D721Med (cell line): Measurements from ENCODE around the gene ADD2.

ENCODE experiments used
- DNase-seq: peaks from one replicate; pipeline ENCODE4 v3.0.0; 2011; ENCODE audit warnings: low spot score; ENCODE audit not compliant: insufficient read length
- FAIRE-seq: peaks from 2 replicates; lab custom pipeline; 2011; peaks lifted over from hg19 to GRCh38; lab: Jason Lieb, UNC
- TF ChIP-seq, protein P1 (sequence below): IDR thresholded peaks from 2 replicates; pipeline ENCODE4 v1.5.1; 2012; ENCODE audit warnings: mild to moderate bottlenecking, control low read depth; ENCODE audit not compliant: insufficient read depth; ENCODE audit errors: missing control alignments

ADD2 gene

DNA sequence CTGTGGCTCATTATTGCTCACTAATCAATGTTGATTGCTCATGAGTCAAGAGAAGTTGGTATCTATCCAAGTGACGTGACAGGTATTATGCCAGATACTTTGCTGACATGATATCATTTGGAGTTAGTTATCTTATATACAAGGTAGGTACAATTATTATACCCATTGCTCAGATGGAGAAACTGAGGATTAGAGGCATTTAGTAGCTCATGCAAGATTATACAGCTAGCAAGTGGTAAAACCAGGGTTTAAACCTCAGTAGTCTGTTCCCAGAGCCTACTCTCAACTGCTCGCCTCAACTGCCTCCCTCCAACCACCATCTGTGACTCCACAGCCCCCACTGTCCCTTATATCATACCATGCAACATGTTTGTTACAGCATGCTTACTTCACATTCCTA is 16.3 kb upstream of the ADD2 start:
- no peak for FAIRE-seq
- no peak for DNase-seq
- TF ChIP-seq, protein P1, sequence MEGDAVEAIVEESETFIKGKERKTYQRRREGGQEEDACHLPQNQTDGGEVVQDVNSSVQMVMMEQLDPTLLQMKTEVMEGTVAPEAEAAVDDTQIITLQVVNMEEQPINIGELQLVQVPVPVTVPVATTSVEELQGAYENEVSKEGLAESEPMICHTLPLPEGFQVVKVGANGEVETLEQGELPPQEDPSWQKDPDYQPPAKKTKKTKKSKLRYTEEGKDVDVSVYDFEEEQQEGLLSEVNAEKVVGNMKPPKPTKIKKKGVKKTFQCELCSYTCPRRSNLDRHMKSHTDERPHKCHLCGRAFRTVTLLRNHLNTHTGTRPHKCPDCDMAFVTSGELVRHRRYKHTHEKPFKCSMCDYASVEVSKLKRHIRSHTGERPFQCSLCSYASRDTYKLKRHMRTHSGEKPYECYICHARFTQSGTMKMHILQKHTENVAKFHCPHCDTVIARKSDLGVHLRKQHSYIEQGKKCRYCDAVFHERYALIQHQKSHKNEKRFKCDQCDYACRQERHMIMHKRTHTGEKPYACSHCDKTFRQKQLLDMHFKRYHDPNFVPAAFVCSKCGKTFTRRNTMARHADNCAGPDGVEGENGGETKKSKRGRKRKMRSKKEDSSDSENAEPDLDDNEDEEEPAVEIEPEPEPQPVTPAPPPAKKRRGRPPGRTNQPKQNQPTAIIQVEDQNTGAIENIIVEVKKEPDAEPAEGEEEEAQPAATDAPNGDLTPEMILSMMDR: no peak

DNA sequence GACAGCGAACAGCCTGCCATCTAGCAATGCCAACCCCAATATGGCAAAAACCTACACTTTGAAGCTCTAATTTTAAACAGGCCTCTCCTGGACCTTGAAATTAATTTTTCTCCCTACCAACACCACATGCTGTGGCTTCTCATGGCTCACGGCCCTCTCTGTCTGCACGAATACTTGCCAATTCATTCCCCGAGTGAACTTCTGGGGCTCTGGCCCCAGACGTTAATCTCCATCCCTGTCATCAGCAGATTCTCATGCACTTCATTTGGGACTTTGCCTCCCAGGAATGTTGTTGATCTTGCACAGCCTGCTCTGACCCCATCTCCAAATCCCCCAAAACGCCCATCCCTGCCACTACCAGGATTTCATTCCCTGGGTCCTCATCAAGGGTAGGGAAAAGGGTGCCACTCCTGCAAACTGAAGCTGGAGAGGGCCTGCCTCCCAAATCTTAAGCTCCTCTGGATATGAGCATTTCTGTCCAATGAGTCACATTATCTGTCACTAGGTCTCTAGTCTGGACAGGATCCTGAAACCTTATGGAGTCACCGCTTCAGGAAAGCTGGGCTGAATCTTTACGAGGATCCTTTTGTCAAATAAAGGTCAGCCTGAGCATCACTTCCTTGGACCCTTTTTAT is 12.0 kb upstream of the ADD2 start:
- no peak for DNase-seq
- TF ChIP-seq, protein P1: no peak
- FAIRE-seq: no peak

DNA sequence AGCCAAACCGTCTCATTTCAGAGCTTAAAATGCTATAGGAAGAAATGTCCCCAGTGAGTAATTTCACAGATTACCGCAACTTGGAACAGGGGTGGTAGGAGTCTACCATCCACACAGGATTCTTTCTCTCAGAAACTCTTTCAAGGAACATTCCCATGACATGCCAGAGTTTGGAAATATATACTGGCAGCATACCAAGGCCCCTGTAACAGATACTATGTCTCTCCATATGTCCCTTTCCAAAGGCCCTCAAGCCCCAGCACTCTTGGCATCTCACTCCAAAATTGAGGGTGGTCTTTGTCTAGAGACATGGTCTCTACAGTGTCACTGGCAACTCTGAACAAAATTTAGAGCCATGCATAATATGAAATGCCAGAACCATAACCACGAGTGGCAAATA is 11.5 kb upstream of the ADD2 start:
- TF ChIP-seq, protein P1: no peak
- FAIRE-seq: no peak

DNA sequence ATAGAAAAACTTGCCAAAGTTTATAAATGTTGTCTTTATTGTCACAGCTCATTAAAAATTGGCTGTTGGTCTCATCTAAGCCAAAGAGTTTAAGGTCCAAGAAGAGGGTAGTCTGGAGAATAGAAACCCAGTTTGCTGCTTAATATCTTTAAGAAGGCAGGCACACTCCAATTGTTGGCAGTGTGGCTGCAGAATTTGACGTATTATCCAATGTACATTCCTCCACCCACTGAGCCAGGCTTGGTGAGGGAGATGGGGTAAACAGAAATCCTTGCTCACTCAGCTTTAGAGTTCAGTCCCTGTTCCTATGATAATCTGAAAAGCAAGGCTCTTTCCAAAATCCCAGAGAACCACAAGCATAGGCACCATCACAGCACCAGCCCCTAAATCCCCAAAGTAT is 10.7 kb upstream of the ADD2 start:
- TF ChIP-seq, protein P1: no peak
- DNase-seq (no peak), FAIRE-seq (no peak)

More for the DNA sequence above, 11.5 kb upstream of the ADD2 start:
- no peak for DNase-seq

DNA sequence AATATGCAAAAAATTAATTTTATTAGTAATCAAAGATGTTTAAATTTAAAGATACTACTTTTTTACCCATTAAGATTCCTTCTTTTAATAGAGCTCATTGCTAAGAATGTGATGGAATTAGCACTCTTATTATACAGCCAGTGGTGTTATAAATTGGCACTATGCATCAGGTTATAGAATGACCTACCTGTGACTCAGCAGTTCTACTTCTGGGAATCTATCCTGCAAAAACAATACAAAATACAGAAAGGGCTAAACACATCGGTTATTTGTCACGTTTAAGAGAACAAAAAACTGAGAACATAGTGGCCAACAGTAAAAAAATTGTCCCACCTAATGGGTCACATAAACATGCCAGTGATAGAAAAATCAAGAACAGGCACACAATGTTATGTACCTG is 9.4 kb upstream of the ADD2 start:
- DNase-seq (no peak), FAIRE-seq (no peak)
- TF ChIP-seq, protein P1: no peak

DNA sequence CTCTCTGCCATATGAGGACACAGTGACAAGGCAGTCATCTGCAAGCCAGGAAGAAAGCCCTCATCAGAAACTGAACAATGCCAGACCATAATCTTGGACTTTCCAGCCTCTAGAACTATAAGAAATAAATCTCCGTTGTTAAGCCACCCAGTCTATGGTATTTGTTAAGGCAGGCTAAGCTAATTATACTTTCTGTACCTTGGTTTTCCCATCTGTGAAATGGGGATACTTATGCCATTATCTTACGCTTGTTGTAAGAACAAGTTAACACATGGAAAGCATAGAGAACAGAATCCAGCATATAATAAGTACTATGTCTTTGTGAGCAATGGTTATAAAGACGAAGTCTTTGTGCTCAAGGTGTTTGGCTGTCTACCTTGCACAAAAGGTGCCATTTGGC is 8.3 kb upstream of the ADD2 start:
- FAIRE-seq: no peak

GRCh38 chr2:70775141-70775540 is 7.1 kb upstream of the ADD2 start:
- no peak for FAIRE-seq
- no peak for DNase-seq
- TF ChIP-seq, protein P1: no peak

More for the DNA sequence above, 8.3 kb upstream of the ADD2 start:
- DNase-seq: no peak
- TF ChIP-seq, protein P1: no peak
